ENCODE data around the gene SH3RF3.

DNA sequence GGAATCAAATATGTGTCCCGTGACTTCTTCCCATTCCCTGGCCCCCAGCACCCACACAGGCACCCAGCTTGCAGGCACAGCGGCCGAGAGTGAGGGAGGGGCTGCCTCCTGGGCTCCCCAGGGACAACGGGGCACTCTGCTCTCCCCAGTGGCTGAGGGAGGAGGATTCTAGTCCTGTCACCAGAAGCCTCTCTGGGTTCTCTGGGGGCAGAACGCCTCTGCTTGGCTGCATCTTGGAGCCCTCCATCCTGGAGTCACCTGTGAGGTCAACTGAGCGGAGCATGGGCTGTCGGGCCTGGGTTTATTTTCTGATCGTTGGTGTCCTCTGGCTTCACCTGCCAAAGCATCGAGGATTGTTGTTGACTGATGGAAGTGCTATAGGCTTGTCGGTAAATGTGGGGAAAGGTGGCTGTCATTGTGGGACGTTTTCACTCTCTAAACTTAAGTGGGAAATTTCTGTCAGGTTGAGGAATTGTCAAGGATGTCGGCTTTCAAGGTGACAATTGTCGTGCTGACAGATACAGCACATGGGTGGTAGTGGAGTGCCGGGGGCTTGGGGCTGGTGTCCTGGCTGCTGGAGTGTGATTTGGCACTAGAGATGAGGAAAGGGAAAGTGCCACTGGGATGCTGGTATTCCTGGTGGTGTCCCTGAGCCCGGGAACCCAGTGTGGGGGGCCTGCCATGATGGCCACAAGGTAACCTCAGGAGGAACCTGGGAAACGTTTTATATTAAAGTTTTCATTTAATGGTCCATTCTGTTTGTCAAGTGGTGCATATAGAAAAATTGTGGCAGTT, 13.6 kb downstream of the SH3RF3 start:
- no peak for TF ChIP-seq RARB (CRISPR knock-in tag; IDR thresholded peaks at IDR 0.05)
- TF ChIP-seq ZFP3 (CRISPR knock-in tag; IDR thresholded peaks at IDR 0.05): no peak
- TF ChIP-seq OSR1 (CRISPR knock-in tag; IDR thresholded peaks at IDR 0.05): no peak
- no peak for TF ChIP-seq BACH2 (CRISPR knock-in tag; IDR thresholded peaks at IDR 0.05; ENCODE audit: borderline replicate concordance)
- TF ChIP-seq ZNF565 (CRISPR knock-in tag; conservative IDR thresholded peaks at IDR 0.05; ENCODE audit: low read depth): no peak
- TF ChIP-seq ISL1 (CRISPR knock-in tag; IDR thresholded peaks at IDR 0.05): no peak
- no peak for TF ChIP-seq PATZ1 (CRISPR knock-in tag; IDR thresholded peaks at IDR 0.05; ENCODE audit: borderline replicate concordance)
- TF ChIP-seq, protein P1, sequence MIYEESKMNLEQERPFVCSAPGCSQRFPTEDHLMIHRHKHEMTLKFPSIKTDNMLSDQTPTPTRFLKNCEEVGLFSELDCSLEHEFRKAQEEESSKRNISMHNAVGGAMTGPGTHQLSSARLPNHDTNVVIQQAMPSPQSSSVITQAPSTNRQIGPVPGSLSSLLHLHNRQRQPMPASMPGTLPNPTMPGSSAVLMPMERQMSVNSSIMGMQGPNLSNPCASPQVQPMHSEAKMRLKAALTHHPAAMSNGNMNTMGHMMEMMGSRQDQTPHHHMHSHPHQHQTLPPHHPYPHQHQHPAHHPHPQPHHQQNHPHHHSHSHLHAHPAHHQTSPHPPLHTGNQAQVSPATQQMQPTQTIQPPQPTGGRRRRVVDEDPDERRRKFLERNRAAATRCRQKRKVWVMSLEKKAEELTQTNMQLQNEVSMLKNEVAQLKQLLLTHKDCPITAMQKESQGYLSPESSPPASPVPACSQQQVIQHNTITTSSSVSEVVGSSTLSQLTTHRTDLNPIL (CRISPR knock-in tag; IDR thresholded peaks at IDR 0.05; ENCODE audit: low read depth): no peak
- TF ChIP-seq TOX (CRISPR knock-in tag; IDR thresholded peaks at IDR 0.05; ENCODE audit: borderline replicate concordance): no peak

Data from SK-N-SH treated with all-trans-retinoic acid at 6 μM for 48 hours (cell line).